Subcutaneous abdominal adipose tissue (tissue), 5 donors: ENCODE results near the gene ATL3.
"Not testable (repeated sequence)": the region's sequence is repeated elsewhere in the genome, so short reads cannot be mapped to it uniquely, and the experiment has no call there.

ENCODE experiments used
- H3K27ac ChIP-seq: one replicate; pipeline ENCODE4 v1.7.0; 2013; ENCODE audit warnings: low read depth, mild to moderate bottlenecking, inconsistent platforms, low read length, moderate library complexity
- H3K27me3 ChIP-seq, 5 donors: one replicate each; pipeline ENCODE4 v1.7.0; 2013; ENCODE audit warnings: low read length in 5 of 5, inconsistent platforms in 1 of 5; ENCODE audit not compliant: control insufficient read depth in 5 of 5, insufficient read depth in 4 of 5
- H3K36me3 ChIP-seq, 5 donors: one replicate each; pipeline ENCODE4 v1.7.0; 2013; ENCODE audit warnings: low read length in 5 of 5; ENCODE audit not compliant: control insufficient read depth in 5 of 5, insufficient read depth in 5 of 5
- H3K4me1 ChIP-seq, 5 donors: one replicate each; pipeline ENCODE4 v1.7.0; 2013; ENCODE audit warnings: low read length in 5 of 5, mild to moderate bottlenecking in 3 of 5, moderate library complexity in 1 of 5; ENCODE audit not compliant: control insufficient read depth in 5 of 5, insufficient read depth in 5 of 5
- H3K4me3 ChIP-seq, 5 donors: one replicate each; pipeline ENCODE4 v1.7.0; 2013; ENCODE audit warnings: low read length in 5 of 5, low read depth in 1 of 5
- H3K9ac ChIP-seq, 5 donors: one replicate each; pipeline ENCODE4 v1.7.0; 2013; ENCODE audit warnings: low read length in 5 of 5, mild to moderate bottlenecking in 4 of 5, moderate library complexity in 3 of 5
- H3K9me3 ChIP-seq, 5 donors: one replicate each; pipeline ENCODE4 v1.7.0; 2013; ENCODE audit warnings: low read length in 5 of 5; ENCODE audit not compliant: control insufficient read depth in 5 of 5
- donor health status: healthy.
- donor health status: healthy.
- donor health status: healthy.
- donor health status: healthy.
- donor health status: healthy.

Gene ATL3

GRCh38 chr11:63599211-63600122 is 71.7 kb downstream of the ATL3 start:
- Histone ChIP-seq H3K4me1 (peaks cover 6 to 59% (median 44%) of the 10 kb centered on the region in 5 donors), H3K9ac (peak overlapping the region in 1 of 5 donors; percentile 63), H3K9me3 (no peaks in the 10 kb centered on the region), H3K27me3 (no peaks in the 10 kb centered on the region), H3K36me3 (peaks cover 0 to 37% (median 26%) of the 10 kb centered on the region in 5 donors), H3K4me3 (no peak overlapping the region), H3K27ac (peak overlapping the region; percentile 88)

DNA sequence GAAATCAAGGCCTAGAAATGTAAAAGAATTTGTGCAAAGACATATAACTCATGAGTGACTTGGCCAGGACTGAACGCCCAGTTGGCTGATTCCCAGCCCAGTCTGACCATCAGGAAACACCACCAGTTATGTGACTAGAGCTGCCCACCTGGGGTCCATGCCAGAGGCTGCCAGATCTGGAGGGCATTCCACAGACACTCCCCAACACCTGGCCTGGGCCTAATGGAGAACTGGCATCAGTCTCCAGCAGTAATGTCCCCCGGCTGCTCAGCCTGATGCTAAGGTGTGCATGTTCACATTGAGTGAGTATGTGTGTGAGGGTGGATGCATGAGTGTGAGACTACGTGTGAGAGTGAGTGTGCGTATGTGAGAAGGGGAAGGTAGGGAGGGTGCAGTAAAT is 72.6 kb downstream of the ATL3 start:
- H3K27ac ChIP-seq: peak overlapping the region; percentile 88
- peaks cover 0 to 46% (median 34%) of the 10 kb centered on the region in 5 donors for H3K36me3 ChIP-seq
- peak overlapping the region in 1 of 5 donors; percentile 11 for H3K9ac ChIP-seq
- peaks cover 6 to 57% (median 41%) of the 10 kb centered on the region in 5 donors for H3K4me1 ChIP-seq
- no peaks in the 10 kb centered on the region for H3K9me3 ChIP-seq
- H3K4me3 ChIP-seq: no peak overlapping the region
- no peaks in the 10 kb centered on the region for H3K27me3 ChIP-seq

DNA sequence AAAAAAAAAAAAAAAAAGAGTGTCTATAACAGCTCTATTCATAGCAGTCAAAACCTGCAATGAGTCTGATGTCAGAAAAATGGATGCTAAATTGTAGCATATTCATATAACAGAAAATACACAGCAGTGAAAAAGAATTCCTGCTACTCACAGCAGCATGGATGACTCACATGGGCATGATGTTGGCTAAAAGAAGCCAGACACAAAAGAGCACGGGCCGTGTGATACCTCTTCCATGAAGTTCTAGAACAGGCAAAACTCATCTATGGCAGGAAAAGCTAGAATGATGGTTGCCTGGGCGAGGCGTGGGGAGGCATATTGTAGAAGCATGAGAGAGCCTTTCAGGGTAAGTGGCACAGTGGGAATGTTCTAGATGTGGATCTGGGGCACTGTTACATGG is 75.9 kb downstream of the ATL3 start:
- Histone ChIP-seq H3K4me1 (peaks cover 3 to 38% (median 19%) of the 10 kb centered on the region in 5 donors), H3K36me3 (peaks cover 0 to 78% (median 66%) of the 10 kb centered on the region in 5 donors), H3K27ac (peak overlapping the region; percentile 42), H3K9me3 (no peaks in the 10 kb centered on the region), H3K4me3 (no peak overlapping the region), H3K27me3 (no peaks in the 10 kb centered on the region), H3K9ac (peak overlapping the region in 1 of 5 donors; percentile 20)

DNA sequence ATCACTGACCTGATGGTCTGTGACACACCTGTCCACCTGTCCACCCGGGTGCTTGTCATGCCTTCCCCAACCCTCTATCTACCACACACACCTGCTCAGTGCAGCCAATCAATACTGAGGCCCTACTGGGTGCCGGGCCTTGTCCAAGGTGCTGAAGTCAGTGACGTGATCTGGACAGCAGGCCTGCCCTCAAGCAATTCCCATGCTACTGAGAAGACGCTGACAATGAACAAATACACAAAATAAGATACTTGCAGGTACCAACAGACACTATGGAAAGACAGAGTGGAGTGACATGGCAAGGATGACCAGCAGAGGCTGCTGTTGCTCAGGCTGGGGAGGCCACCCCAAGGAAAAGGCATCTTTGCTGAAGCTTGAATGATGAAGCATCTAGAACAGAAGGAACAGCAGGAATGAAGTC is 78.2 kb downstream of the ATL3 start:
- Histone ChIP-seq H3K9me3 (no peaks in the 10 kb centered on the region), H3K9ac (no peak overlapping the region), H3K36me3 (peaks cover 0 to 92% (median 82%) of the 10 kb centered on the region in 5 donors), H3K4me3 (no peak overlapping the region), H3K4me1 (peaks cover 0 to 20% (median 6%) of the 10 kb centered on the region in 5 donors), H3K27me3 (no peaks in the 10 kb centered on the region), H3K27ac (no peak overlapping the region)

GRCh38 chr11:63590024-63590788 is 81.0 kb downstream of the ATL3 start:
- H3K27me3 ChIP-seq: no peaks in the 10 kb centered on the region
- H3K4me3 ChIP-seq: no peak overlapping the region
- H3K27ac ChIP-seq: peak overlapping the region; percentile 6
- H3K9me3 ChIP-seq: no peaks in the 10 kb centered on the region
- H3K9ac ChIP-seq: no peak overlapping the region
- peaks cover 9 to 92% (median 80%) of the 10 kb centered on the region in 5 donors for H3K36me3 ChIP-seq
- H3K4me1 ChIP-seq: peaks cover 0 to 14% (median 0%) of the 10 kb centered on the region in 5 donors

GRCh38 chr11:63589000-63589399 is 82.2 kb downstream of the ATL3 start:
- H3K4me3 ChIP-seq: no peak overlapping the region
- no peak overlapping the region for H3K27ac ChIP-seq
- peaks cover 10 to 86% (median 77%) of the 10 kb centered on the region in 5 donors for H3K36me3 ChIP-seq
- H3K9ac ChIP-seq: no peak overlapping the region
- no peaks in the 10 kb centered on the region for H3K27me3 ChIP-seq
- peaks cover 0 to 16% (median 0%) of the 10 kb centered on the region in 5 donors for H3K4me1 ChIP-seq
- H3K9me3 ChIP-seq: no peaks in the 10 kb centered on the region

DNA sequence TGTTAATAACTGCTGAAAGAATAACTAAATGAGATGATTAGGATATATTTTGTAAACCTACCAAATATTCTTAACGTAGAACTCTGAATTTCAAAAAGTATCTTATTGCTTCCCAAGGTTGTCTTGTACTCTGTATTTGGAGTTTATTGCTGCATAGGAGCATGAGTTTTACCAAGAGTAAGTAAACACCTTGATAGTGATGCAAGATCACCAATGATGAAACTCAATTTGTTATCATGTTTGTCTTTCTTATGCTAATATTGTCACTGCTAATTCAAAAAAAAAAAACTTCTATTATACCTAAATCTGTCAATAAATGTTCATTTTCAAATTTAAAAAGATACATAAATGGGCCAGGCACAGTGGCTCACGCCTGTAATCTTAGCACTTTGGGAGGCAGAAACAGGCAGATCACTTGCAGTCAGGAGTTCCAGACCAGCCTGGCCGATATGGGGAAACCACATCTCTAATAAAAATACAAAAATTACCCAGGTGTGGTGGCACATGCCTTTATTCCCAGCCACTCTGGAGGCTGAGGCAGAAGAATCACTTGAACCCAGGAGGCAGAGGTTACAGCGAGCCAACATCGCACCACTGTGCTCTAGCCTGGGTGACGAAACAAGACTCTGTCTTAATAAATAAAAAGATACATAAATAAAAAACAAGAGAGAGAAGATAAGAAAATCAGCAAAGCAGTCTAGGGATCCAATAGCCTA is 84.6 kb downstream of the ATL3 start:
- H3K27ac ChIP-seq: no peak overlapping the region
- peaks cover 0 to 7% (median 3%) of the 10 kb centered on the region in 5 donors for H3K9me3 ChIP-seq
- no peak overlapping the region for H3K9ac ChIP-seq
- H3K27me3 ChIP-seq: no peaks in the 10 kb centered on the region
- H3K4me1 ChIP-seq: peaks cover 0 to 26% (median 12%) of the 10 kb centered on the region in 5 donors
- H3K36me3 ChIP-seq: peaks cover 22 to 81% (median 73%) of the 10 kb centered on the region in 5 donors
- no peak overlapping the region for H3K4me3 ChIP-seq

- Histone ChIP-seq H3K36me3 (peaks cover 31 to 64% (median 56%) of the 10 kb centered on the region in 5 donors), H3K9me3 (peaks cover 0 to 11% (median 7%) of the 10 kb centered on the region in 5 donors), H3K4me1 (peaks cover 0 to 24% (median 12%) of the 10 kb centered on the region in 5 donors), H3K27me3 (no peaks in the 10 kb centered on the region), H3K4me3 (no peak overlapping the region), H3K27ac (peak overlapping the region; percentile 76), H3K9ac (no peak overlapping the region)
Observed at GRCh38 chr11:63583357-63583677, 87.9 kb downstream of the ATL3 start.

GRCh38 chr11:63581224-63581623 is 90.0 kb downstream of the ATL3 start:
- Histone ChIP-seq H3K9me3 (peaks cover 0 to 11% (median 7%) of the 10 kb centered on the region in 5 donors), H3K27ac (peak overlapping the region; percentile 33), H3K4me1 (peaks cover 0 to 30% (median 16%) of the 10 kb centered on the region in 5 donors), H3K36me3 (peaks cover 28 to 55% (median 42%) of the 10 kb centered on the region in 5 donors)
- not testable (repeated sequence) for H3K4me3 ChIP-seq, H3K27me3 ChIP-seq, H3K9ac ChIP-seq
